HEK293 (cell line): Measurements from ENCODE around the gene SYTL1.

ENCODE experiments used
- EGR2 ChIP-seq: fragments of 450-650 bp; formaldehyde crosslinking; IDR thresholded peaks from 2 replicates; pipeline ENCODE4 v1.5.1; 2016; ENCODE audit warnings: low read depth, missing biosample characterization, missing genetic modification characterization
- KLF1 ChIP-seq: fragments of 450-650 bp; formaldehyde crosslinking; IDR thresholded peaks from 2 replicates; pipeline ENCODE4 v1.5.1; 2016; ENCODE audit warnings: missing biosample characterization, missing genetic modification characterization
- KLF10 ChIP-seq: fragments of 450-650 bp; IDR thresholded peaks from 2 replicates; pipeline ENCODE4 v1.5.1; 2018; ENCODE audit warnings: missing biosample characterization, mild to moderate bottlenecking, missing genetic modification characterization
- KLF16 ChIP-seq: fragments of 450-650 bp; formaldehyde crosslinking; IDR thresholded peaks from 2 replicates; pipeline ENCODE4 v1.5.1; 2017; ENCODE audit warnings: missing biosample characterization, missing genetic modification characterization
- KLF8 ChIP-seq: fragments of 450-650 bp; formaldehyde crosslinking; IDR thresholded peaks from 2 replicates; pipeline ENCODE4 v1.5.1; 2016; ENCODE audit warnings: missing biosample characterization, missing genetic modification characterization
- PATZ1 ChIP-seq: fragments of 450-650 bp; formaldehyde crosslinking; IDR thresholded peaks from 2 replicates; pipeline ENCODE4 v1.5.1; 2016; ENCODE audit warnings: missing biosample characterization, missing genetic modification characterization
- PRDM4 ChIP-seq: fragments of 450-650 bp; formaldehyde crosslinking; IDR thresholded peaks from 2 replicates; pipeline ENCODE4 v1.5.1; 2017; ENCODE audit warnings: missing biosample characterization, missing genetic modification characterization
- SP3 ChIP-seq: fragments of 450-650 bp; formaldehyde crosslinking; IDR thresholded peaks from 2 replicates; pipeline ENCODE4 v1.5.1; 2016; ENCODE audit warnings: missing biosample characterization, missing genetic modification characterization
- ZBTB11 ChIP-seq: fragments of 450-650 bp; formaldehyde crosslinking; conservative IDR thresholded peaks from 2 replicates; pipeline ENCODE4 v1.5.1; 2016; ENCODE audit warnings: low read depth, missing biosample characterization, missing genetic modification characterization
- ZBTB48 ChIP-seq: fragments of 450-650 bp; formaldehyde crosslinking; IDR thresholded peaks from 2 replicates; pipeline ENCODE4 v1.5.1; 2016; ENCODE audit warnings: missing biosample characterization, missing genetic modification characterization
- ZFHX2 ChIP-seq: fragments of 450-650 bp; formaldehyde crosslinking; conservative IDR thresholded peaks from 2 replicates; pipeline ENCODE4 v1.5.1; 2016; ENCODE audit warnings: missing biosample characterization, missing genetic modification characterization
- ZNF155 ChIP-seq: fragments of 450-650 bp; formaldehyde crosslinking; IDR thresholded peaks from 2 replicates; pipeline ENCODE4 v1.5.1; 2016; ENCODE audit warnings: missing biosample characterization, missing genetic modification characterization
- ZNF157 ChIP-seq: fragments of 450-650 bp; formaldehyde crosslinking; IDR thresholded peaks from 2 replicates; pipeline ENCODE4 v1.5.1; 2016; ENCODE audit warnings: missing biosample characterization, missing genetic modification characterization
- ZNF184 ChIP-seq: fragments of 450-650 bp; IDR thresholded peaks from 2 replicates; pipeline ENCODE4 v1.5.1; 2018; ENCODE audit warnings: missing biosample characterization, mild to moderate bottlenecking, missing genetic modification characterization
- ZNF335 ChIP-seq: fragments of 450-650 bp; formaldehyde crosslinking; conservative IDR thresholded peaks from 2 replicates; pipeline ENCODE4 v1.5.1; 2016; ENCODE audit warnings: missing biosample characterization, missing genetic modification characterization
- ZNF404 ChIP-seq: fragments of 450-650 bp; formaldehyde crosslinking; IDR thresholded peaks from 2 replicates; pipeline ENCODE4 v1.5.1; 2017; ENCODE audit warnings: missing biosample characterization, missing genetic modification characterization
- ZNF596 ChIP-seq: fragments of 450-650 bp; IDR thresholded peaks from 2 replicates; pipeline ENCODE4 v1.5.0; 2018; ENCODE audit warnings: missing biosample characterization, mild to moderate bottlenecking, missing genetic modification characterization, moderate library complexity
- ZNF610 ChIP-seq: fragments of 450-650 bp; formaldehyde crosslinking; IDR thresholded peaks from 2 replicates; pipeline ENCODE4 v1.5.1; 2016; ENCODE audit warnings: missing biosample characterization, missing genetic modification characterization, borderline replicate concordance
- ZNF76 ChIP-seq: fragments of 450-650 bp; formaldehyde crosslinking; IDR thresholded peaks from 2 replicates; pipeline ENCODE4; 2016; ENCODE audit warnings: low read depth, missing biosample characterization, missing genetic modification characterization, borderline replicate concordance
- ZNF837 ChIP-seq: fragments of 450-650 bp; formaldehyde crosslinking; IDR thresholded peaks from 2 replicates; pipeline ENCODE4 v1.5.1; 2016; ENCODE audit warnings: missing biosample characterization, missing genetic modification characterization
- TF ChIP-seq, protein P1 (sequence below): fragments of 450-650 bp; formaldehyde crosslinking; IDR thresholded peaks from 2 replicates; pipeline ENCODE4 v1.5.1; 2017; ENCODE audit warnings: missing biosample characterization, mild to moderate bottlenecking, missing genetic modification characterization, moderate library complexity
- TF ChIP-seq, protein P2 (sequence below): fragments of 450-650 bp; formaldehyde crosslinking; IDR thresholded peaks from 2 replicates; pipeline ENCODE4 v1.5.1; 2016; ENCODE audit warnings: missing biosample characterization, missing genetic modification characterization
- TF ChIP-seq, protein P3 (sequence below): fragments of 450-650 bp; formaldehyde crosslinking; IDR thresholded peaks from 2 replicates; pipeline ENCODE4 v1.5.1; 2016; ENCODE audit warnings: missing biosample characterization, missing genetic modification characterization

The SYTL1 gene

DNA sequence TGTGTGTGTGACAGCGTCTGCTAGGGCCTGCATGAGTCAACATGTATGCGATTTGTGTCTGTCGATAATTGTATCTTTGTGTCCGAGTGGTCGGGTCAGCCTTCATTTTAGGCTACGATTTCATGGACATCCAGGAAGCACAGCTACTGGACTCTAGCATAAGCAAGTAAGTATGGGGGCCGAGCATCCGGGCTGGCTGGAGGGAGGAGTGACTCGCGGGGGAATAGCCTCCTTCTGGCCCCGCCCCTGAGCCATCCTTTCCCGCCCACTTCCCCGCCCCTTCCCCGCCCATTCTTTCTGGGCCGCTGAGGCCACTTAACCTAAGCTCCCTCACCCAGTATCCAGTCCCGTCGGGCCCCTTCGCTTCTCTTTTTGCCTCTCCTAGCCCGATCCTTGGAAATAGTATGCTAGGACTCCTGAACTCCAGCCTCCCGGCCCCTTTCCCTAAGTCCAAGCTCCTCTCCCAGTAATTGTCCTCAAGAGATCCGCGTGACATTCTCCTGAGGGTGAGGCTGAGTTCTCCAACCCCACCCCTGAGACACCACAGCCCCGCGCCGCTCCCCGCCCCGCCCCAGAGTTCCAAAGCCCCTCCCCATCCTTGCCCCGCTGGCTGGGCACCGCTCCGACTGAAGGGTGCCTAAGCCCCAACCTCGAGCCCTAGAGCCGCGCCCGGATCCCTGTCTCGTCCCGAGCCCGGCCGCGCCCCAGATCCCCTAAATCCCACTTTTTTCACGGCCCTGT, 23.7 kb downstream of the SYTL1 start (continued):
- TF ChIP-seq KLF10 (tag by site-specific recombination) (peak; percentile 87), ZNF596 (tag by site-specific recombination) (no peak), ZNF76 (0 out of 2 replicates have a peak, but pooled peaks have one; percentile 27), SP3 (tag by site-specific recombination) (peak; percentile 100), ZNF184 (no peak), ZNF837 (no peak), ZFHX2 (tag by site-specific recombination) (peak; percentile 62), ZBTB48 (tag by site-specific recombination) (peak; percentile 99), PRDM4 (tag by site-specific recombination) (no peak), ZBTB11 (tag by site-specific recombination) (0 out of 2 replicates have a peak, but pooled peaks have one; percentile 9), KLF16 (tag by site-specific recombination) (peak; percentile 83), ZNF404 (tag by site-specific recombination) (no peak), ZNF610 (tag by site-specific recombination) (peak; percentile 30; the same call in 1 of the 2 replicates), ZNF335 (peak; percentile 76), PATZ1 (tag by site-specific recombination) (peak; percentile 83), KLF1 (peak; percentile 87), KLF8 (peak; percentile 93), EGR2 (peak; percentile 62; the same call in 1 of the 2 replicates), ZNF155 (tag by site-specific recombination) (no peak), ZNF157 (tag by site-specific recombination) (no peak)
- TF ChIP-seq, protein P1, sequence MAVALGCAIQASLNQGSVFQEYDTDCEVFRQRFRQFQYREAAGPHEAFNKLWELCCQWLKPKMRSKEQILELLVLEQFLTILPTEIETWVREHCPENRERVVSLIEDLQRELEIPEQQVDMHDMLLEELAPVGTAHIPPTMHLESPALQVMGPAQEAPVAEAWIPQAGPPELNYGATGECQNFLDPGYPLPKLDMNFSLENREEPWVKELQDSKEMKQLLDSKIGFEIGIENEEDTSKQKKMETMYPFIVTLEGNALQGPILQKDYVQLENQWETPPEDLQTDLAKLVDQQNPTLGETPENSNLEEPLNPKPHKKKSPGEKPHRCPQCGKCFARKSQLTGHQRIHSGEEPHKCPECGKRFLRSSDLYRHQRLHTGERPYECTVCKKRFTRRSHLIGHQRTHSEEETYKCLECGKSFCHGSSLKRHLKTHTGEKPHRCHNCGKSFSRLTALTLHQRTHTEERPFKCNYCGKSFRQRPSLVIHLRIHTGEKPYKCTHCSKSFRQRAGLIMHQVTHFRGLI, result peak; percentile 77; the same call in 1 of the 2 replicates
- TF ChIP-seq, protein P2, sequence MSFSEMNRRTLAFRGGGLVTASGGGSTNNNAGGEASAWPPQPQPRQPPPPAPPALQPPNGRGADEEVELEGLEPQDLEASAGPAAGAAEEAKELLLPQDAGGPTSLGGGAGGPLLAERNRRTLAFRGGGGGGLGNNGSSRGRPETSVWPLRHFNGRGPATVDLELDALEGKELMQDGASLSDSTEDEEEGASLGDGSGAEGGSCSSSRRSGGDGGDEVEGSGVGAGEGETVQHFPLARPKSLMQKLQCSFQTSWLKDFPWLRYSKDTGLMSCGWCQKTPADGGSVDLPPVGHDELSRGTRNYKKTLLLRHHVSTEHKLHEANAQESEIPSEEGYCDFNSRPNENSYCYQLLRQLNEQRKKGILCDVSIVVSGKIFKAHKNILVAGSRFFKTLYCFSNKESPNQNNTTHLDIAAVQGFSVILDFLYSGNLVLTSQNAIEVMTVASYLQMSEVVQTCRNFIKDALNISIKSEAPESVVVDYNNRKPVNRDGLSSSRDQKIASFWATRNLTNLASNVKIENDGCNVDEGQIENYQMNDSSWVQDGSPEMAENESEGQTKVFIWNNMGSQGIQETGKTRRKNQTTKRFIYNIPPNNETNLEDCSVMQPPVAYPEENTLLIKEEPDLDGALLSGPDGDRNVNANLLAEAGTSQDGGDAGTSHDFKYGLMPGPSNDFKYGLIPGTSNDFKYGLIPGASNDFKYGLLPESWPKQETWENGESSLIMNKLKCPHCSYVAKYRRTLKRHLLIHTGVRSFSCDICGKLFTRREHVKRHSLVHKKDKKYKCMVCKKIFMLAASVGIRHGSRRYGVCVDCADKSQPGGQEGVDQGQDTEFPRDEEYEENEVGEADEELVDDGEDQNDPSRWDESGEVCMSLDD (tag by site-specific recombination), result peak; percentile 47; the same call in 1 of the 2 replicates
- TF ChIP-seq, protein P3, sequence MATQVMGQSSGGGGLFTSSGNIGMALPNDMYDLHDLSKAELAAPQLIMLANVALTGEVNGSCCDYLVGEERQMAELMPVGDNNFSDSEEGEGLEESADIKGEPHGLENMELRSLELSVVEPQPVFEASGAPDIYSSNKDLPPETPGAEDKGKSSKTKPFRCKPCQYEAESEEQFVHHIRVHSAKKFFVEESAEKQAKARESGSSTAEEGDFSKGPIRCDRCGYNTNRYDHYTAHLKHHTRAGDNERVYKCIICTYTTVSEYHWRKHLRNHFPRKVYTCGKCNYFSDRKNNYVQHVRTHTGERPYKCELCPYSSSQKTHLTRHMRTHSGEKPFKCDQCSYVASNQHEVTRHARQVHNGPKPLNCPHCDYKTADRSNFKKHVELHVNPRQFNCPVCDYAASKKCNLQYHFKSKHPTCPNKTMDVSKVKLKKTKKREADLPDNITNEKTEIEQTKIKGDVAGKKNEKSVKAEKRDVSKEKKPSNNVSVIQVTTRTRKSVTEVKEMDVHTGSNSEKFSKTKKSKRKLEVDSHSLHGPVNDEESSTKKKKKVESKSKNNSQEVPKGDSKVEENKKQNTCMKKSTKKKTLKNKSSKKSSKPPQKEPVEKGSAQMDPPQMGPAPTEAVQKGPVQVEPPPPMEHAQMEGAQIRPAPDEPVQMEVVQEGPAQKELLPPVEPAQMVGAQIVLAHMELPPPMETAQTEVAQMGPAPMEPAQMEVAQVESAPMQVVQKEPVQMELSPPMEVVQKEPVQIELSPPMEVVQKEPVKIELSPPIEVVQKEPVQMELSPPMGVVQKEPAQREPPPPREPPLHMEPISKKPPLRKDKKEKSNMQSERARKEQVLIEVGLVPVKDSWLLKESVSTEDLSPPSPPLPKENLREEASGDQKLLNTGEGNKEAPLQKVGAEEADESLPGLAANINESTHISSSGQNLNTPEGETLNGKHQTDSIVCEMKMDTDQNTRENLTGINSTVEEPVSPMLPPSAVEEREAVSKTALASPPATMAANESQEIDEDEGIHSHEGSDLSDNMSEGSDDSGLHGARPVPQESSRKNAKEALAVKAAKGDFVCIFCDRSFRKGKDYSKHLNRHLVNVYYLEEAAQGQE, result no peak
